Mucosa of descending colon (tissue), 3 donors: Measurements from ENCODE around the gene TMEM52B. TPM values are rescaled to one million over a fixed set of nuclear protein-coding genes. Genes with fewer than 3 reads are reported as not detected.

Experiments used
- ATAC-seq: fragments of 200-7000 bp; cut with Tn5 transposase; one replicate; pipeline ENCODE4 v1.9.1; 2020; ENCODE audit warnings: mild to moderate bottlenecking, moderate library complexity
- DNase-seq, 3 donors: peaks; one replicate each; pipeline ENCODE4 v3.0.0-alpha.2; 2020
- H3K36me3 ChIP-seq: fragments of 200-600 bp; one replicate; pipeline ENCODE4 v1.8.0; 2021; ENCODE audit warnings: low read depth, mild to moderate bottlenecking
- H3K4me1 ChIP-seq: fragments of 200-600 bp; one replicate; pipeline ENCODE4 v1.8.0; 2021; ENCODE audit warnings: low read depth, mild to moderate bottlenecking
- H3K4me3 ChIP-seq: fragments of 200-600 bp; one replicate; pipeline ENCODE4 v1.8.0; 2021; ENCODE audit warnings: mild to moderate bottlenecking
- H3K9me3 ChIP-seq: fragments of 200-600 bp; one replicate; pipeline ENCODE4 v1.8.0; 2021; ENCODE audit warnings: mild to moderate bottlenecking
- CTCF ChIP-seq: fragments of 200-600 bp; IDR thresholded peaks from one replicate; pipeline ENCODE4 v1.8.0; 2022; ENCODE audit warnings: antibody characterized with exemption, mild to moderate bottlenecking
- intact Hi-C, 2 donors: fragments of 100-400 bp; cut with DNase I in 1 of 2; cut with micrococcal nuclease in 1 of 2; formaldehyde crosslinking; loops; one replicate each; pipeline versions ENCODE4 v1.11.0 to v1.11.1; 2022; cut with DNase I, micrococcal nuclease
- total RNA-seq, 3 donors: library from RNA; stranded (reverse); fragmentation: NEBNext Ultra II Directional in 2 of 3; extraction: Animal tissue kit (Norgen Biotek cat#: 25700) in 2 of 3; gene quantifications; one replicate each; pipeline versions ENCODE4 v1.2.1 to v1.2.4, GENCODE V29; 2021 to 2023
- donor health status: DM: no; HTN: no; CAD: no; lungs with moderate emphysema.
- donor health status: DM: no; HTN: no; CAD: no.
- donor health status: DM: no; HTN: yes; CAD: no.

The TMEM52B gene
- total RNA-seq, 3 donors from 2014 or later = 0.10 TPM; not detected in 2

DNA sequence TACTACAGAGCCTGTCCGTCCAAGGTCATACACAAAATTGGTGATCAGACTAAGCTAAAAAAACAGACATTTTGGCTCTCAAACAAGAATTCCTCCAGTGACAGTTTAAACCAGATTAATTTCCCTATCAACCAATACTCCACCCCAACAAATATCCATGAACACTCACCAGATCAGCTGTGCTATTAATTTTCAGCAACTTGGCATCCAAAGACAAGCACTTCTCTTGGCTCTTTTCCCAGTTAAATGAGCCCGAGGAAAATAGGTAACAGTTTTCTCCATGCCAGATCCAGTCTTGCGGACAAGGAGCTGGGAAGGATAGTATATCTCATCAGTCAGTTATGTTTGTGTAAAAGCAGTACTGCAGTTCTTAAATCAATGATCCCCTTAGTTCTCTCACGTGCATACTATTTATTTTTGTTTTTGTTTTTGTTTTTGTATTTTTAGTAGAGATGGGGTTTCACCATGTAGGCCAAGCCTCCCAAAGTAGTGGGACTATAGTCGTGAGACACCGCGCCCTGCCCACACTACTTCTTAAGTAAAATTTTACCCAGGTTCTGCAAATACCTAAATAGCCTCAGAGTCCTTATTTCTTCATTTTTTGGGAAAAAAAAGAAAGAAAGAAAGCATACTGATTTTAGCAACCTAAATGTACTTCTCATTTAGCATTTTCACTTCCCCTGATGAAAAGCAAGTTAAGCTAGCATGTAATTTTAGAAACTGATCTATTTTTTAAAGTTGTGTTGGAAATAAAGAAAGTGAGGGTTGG lies 18.0 kb upstream of the TMEM52B start:
- DNase-seq (no peak), ATAC-seq (no peak)
- Histone ChIP-seq H3K4me1 (no peaks in the 10 kb centered on the region), H3K4me3 (no peak overlapping the region), H3K9me3 (no peaks in the 10 kb centered on the region), H3K36me3 (no peaks in the 10 kb centered on the region)
- intact Hi-C loops = no loop called here
- no peak for TF ChIP-seq CTCF

GRCh38 chr12:10163084-10163483 lies 15.7 kb upstream of the TMEM52B start:
- ATAC-seq (no peak), DNase-seq (no peak)
- TF ChIP-seq CTCF = no peak
- Histone ChIP-seq H3K4me1 (no peaks in the 10 kb centered on the region), H3K4me3 (no peak overlapping the region), H3K36me3 (no peaks in the 10 kb centered on the region), H3K9me3 (no peaks in the 10 kb centered on the region)
- intact Hi-C loops = no loop called here

DNA sequence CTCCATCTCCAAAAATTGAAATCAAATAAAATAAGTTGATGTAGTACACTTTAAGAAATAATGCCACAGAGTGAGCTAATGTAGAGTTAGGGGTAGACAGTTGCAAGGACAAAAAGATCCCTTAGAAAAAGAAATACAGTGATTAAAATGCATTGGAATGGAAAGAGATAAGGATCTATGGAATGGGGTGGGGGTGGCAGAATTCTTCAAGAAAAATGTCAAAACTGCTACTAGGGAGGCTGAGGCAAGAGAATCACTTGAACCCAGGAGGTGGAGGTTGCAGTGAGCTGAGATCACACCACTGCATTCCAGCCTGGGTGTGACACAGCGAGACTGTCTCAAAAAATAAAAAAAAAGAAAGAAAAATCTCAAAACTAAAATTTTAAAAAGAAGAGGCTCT lies 13.4 kb upstream of the TMEM52B start:
- no peak for ATAC-seq
- intact Hi-C loops = no loop called here
- Histone ChIP-seq H3K4me1 (no peaks in the 10 kb centered on the region), H3K4me3 (no peak overlapping the region), H3K9me3 (no peaks in the 10 kb centered on the region), H3K36me3 (no peaks in the 10 kb centered on the region)
- DNase-seq = no peak
- no peak for TF ChIP-seq CTCF

DNA sequence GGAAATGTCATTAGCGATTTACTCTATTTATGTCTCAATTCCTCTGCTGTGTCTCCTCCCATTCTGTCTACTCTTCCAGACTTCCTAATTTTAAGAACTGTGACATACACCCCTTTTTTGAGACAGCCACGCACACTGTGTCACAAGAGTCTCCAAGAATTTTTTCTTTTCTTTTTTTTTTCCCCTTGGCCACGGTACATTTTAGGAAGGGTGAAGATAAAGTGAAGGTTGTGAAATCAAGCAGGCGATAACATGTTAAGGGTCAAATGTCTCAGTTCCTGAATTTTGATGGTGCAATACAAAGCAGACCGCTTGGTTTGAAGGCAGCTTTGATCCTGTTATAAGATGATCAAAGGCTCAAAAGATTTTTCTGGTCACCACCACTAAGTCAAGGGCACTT lies 11.2 kb upstream of the TMEM52B start:
- TF ChIP-seq CTCF = no peak
- ATAC-seq = no peak
- Histone ChIP-seq H3K4me1 (no peaks in the 10 kb centered on the region), H3K36me3 (no peaks in the 10 kb centered on the region), H3K9me3 (no peaks in the 10 kb centered on the region), H3K4me3 (no peak overlapping the region)
- intact Hi-C loops = no loop called here
- no peak for DNase-seq

DNA sequence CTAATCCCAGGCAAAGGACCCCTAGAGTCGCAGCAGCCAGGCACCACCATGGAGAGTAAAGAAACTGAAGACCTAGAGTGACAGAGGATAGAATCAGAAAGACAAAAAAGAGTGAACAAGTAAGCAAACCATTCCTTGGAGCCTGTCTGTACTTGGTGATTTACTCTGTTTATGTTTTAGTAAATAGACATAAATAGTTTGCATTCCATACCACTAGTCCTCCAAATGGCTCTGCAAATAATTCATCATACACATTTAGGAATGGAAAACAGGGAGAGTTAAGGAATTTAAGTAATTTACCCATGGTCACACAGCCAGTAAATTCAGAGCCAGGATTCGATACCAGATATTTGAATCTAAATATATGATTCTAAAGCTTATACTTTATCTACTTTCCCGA lies 9.7 kb upstream of the TMEM52B start:
- ATAC-seq (no peak), DNase-seq (no peak)
- Histone ChIP-seq H3K9me3 (no peaks in the 10 kb centered on the region), H3K4me1 (no peaks in the 10 kb centered on the region), H3K4me3 (no peak overlapping the region), H3K36me3 (no peaks in the 10 kb centered on the region)
- intact Hi-C loops = no loop called here
- TF ChIP-seq CTCF = no peak

GRCh38 chr12:10170216-10170615 lies 8.6 kb upstream of the TMEM52B start:
- no peak for ATAC-seq

More at GRCh38 chr12:10170216-10170615, 8.6 kb upstream of the TMEM52B start:
- no peak for TF ChIP-seq CTCF
- Histone ChIP-seq H3K4me3 (no peak overlapping the region), H3K36me3 (no peaks in the 10 kb centered on the region), H3K4me1 (peaks cover 3% of the 10 kb centered on the region), H3K9me3 (no peaks in the 10 kb centered on the region)
- intact Hi-C loops = no loop called here
- DNase-seq = no peak
